Vagina (tissue), 2 donors: ENCODE measurements around the gene CAMK2A.

ENCODE experiments used
- POLR2A ChIP-seq, 2 donors: fragments of 450-650 bp; IDR thresholded peaks; one replicate each; pipeline ENCODE4 v1.6.1; 2017; ENCODE audit warnings: antibody characterized with exemption in 2 of 2, mild to moderate bottlenecking in 2 of 2, moderate library complexity in 2 of 2
- POLR2AphosphoS5 ChIP-seq, 2 donors: sonication (generic); formaldehyde crosslinking; IDR thresholded peaks; one replicate each; pipeline ENCODE4 v1.9.0; 2017; ENCODE audit warnings: antibody characterized with exemption in 2 of 2, mild to moderate bottlenecking in 2 of 2, low read depth in 1 of 2; ENCODE audit not compliant: insufficient read depth in 1 of 2
- TF ChIP-seq, protein P1 (sequence below), 3 experiments: fragments of 450-650 bp in 2 of 3; fragments of 200-600 bp in 1 of 3; sonication (generic) in 1 of 3; IDR thresholded peaks; one replicate each; pipeline ENCODE4 v1.5.1; 2017 to 2019; ENCODE audit warnings: antibody characterized with exemption in 3 of 3, mild to moderate bottlenecking in 2 of 3, moderate library complexity in 2 of 3

GRCh38 chr5:150219142-150219541 lies 70.4 kb downstream of the CAMK2A start:
- TF ChIP-seq, protein P1, sequence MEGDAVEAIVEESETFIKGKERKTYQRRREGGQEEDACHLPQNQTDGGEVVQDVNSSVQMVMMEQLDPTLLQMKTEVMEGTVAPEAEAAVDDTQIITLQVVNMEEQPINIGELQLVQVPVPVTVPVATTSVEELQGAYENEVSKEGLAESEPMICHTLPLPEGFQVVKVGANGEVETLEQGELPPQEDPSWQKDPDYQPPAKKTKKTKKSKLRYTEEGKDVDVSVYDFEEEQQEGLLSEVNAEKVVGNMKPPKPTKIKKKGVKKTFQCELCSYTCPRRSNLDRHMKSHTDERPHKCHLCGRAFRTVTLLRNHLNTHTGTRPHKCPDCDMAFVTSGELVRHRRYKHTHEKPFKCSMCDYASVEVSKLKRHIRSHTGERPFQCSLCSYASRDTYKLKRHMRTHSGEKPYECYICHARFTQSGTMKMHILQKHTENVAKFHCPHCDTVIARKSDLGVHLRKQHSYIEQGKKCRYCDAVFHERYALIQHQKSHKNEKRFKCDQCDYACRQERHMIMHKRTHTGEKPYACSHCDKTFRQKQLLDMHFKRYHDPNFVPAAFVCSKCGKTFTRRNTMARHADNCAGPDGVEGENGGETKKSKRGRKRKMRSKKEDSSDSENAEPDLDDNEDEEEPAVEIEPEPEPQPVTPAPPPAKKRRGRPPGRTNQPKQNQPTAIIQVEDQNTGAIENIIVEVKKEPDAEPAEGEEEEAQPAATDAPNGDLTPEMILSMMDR (IDR thresholded peaks at IDR 0.05) = no peak
- no peak for TF ChIP-seq POLR2A (IDR thresholded peaks at IDR 0.05)
- TF ChIP-seq POLR2AphosphoS5 (IDR thresholded peaks at IDR 0.05; ENCODE audit: insufficient read depth in 1 of 2, low read depth in 1 of 2) = no peak
